AG09309 (cell line): ENCODE results near the gene PNPLA7.
"Not testable (repeated sequence)": the region's sequence is repeated elsewhere in the genome, so short reads cannot be mapped to it uniquely, and the experiment has no call there.

Source experiments
- DNase-seq: peaks from one replicate; pipeline ENCODE4 v3.0.0-alpha.2; 2010; ENCODE audit warnings: low read depth
- H3K4me3 ChIP-seq: 2 replicates; pipeline ENCODE4 v1.5.1; 2011; ENCODE audit warnings: mild to moderate bottlenecking, low read depth, low read length, moderate library complexity; ENCODE audit not compliant: control insufficient read depth
- TF ChIP-seq, protein P1 (sequence below): IDR thresholded peaks from 2 replicates; pipeline ENCODE4 v1.5.1; 2011; ENCODE audit warnings: mild to moderate bottlenecking, low read depth, low read length, inconsistent platforms; ENCODE audit not compliant: insufficient read depth, control insufficient read depth; ENCODE audit errors: missing control alignments

Gene PNPLA7

DNA sequence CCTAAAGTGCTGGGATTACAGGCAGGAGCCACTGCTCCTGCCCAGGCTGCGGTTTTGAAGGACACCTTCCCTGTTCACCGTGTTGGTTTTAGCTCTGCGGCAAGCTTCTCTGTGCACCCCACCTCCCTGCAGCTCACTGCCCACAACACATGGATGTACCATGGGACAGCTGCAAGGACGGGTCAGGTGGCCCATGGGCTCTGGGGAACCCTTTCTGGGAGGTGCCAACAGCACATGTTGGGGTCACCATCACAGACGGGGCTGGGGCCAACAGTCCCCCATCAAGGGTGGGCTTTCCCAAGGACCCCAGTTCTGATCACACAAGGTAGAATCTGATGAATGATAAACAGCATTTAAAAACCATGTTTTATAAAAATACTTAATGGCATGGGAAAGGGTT lies 134.8 kb downstream of the PNPLA7 start:
- TF ChIP-seq, protein P1, sequence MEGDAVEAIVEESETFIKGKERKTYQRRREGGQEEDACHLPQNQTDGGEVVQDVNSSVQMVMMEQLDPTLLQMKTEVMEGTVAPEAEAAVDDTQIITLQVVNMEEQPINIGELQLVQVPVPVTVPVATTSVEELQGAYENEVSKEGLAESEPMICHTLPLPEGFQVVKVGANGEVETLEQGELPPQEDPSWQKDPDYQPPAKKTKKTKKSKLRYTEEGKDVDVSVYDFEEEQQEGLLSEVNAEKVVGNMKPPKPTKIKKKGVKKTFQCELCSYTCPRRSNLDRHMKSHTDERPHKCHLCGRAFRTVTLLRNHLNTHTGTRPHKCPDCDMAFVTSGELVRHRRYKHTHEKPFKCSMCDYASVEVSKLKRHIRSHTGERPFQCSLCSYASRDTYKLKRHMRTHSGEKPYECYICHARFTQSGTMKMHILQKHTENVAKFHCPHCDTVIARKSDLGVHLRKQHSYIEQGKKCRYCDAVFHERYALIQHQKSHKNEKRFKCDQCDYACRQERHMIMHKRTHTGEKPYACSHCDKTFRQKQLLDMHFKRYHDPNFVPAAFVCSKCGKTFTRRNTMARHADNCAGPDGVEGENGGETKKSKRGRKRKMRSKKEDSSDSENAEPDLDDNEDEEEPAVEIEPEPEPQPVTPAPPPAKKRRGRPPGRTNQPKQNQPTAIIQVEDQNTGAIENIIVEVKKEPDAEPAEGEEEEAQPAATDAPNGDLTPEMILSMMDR: no peak
- H3K4me3 ChIP-seq: no peak overlapping the region
- no peak for DNase-seq

- TF ChIP-seq, protein P1: no peak
- DNase-seq: no peak
- no peak overlapping the region for H3K4me3 ChIP-seq
Measured at GRCh38 chr9:137412431-137412830, 137.8 kb downstream of the PNPLA7 start.

- peak; percentile 54 for DNase-seq
- H3K4me3 ChIP-seq: no peak overlapping the region
- TF ChIP-seq, protein P1: no peak
Measured at GRCh38 chr9:137411645-137412380, 138.4 kb downstream of the PNPLA7 start.

GRCh38 chr9:137411260-137411644 lies 138.9 kb downstream of the PNPLA7 start:
- TF ChIP-seq, protein P1: no peak
- DNase-seq: no peak
- no peak overlapping the region for H3K4me3 ChIP-seq

DNA sequence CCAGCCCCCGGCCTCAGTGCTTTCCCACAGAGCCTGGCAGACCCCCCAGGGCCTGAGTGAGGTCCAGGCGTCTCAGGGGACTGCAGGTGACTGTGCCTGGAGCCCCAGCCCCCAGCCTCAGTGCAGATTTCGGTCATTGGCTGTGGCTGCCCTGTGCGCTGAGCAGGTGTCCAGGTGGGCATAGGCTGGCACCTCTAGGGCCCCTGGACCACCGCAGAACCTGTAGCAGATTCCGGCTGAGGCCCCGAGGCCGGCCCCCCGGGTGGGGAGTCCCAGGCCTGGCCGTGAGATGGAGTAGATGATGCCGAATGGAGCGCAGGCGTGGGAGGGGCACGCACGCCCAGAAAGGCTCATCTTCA lies 139.3 kb downstream of the PNPLA7 start:
- TF ChIP-seq, protein P1: no peak
- no peak overlapping the region for H3K4me3 ChIP-seq
- no peak for DNase-seq

DNA sequence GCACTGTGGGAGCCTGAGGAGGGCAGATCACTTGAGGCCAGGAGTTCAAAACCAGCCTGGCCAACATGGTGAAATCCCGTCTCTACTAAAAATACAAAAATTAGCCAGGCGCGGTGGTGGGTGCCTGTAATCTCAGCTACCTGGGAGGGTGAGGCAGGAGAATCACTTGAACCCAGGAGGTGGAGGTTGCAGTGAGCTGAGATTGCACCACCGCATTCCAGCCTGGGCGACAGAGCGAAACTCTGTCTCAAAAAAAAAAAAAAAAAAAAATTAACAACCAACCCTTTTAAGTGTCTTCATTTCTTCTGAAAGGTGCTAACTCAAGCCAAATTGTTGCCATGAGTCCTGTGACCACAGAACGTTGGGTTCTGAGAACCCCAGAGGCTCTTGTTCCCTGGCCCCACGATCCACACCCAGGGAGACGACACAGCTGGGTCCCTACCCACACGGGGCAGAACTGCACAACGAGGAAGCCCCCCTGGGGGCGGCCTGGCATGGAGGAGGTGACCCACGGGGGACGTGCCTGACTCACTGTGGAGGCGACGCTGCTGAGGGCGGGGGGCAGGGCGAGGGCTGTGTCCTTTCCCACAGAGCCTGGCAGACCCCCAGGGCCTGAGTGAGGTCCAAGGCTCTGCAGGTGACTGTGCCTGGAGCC lies 139.8 kb downstream of the PNPLA7 start:
- not testable (repeated sequence) for DNase-seq, H3K4me3 ChIP-seq
